Mammary epithelial cell (primary cell): ENCODE results near the gene TEX264.

Experiments used
- CTCF ChIP-seq, 2 donors: IDR thresholded peaks in 1 of 2; conservative IDR thresholded peaks in 1 of 2; 2 replicates each; pipeline ENCODE4 v1.5.1; 2011 to 2012; ENCODE audit warnings: inconsistent platforms in 2 of 2, low read length in 2 of 2, mild to moderate bottlenecking in 2 of 2, control low read depth in 1 of 2, low read depth in 1 of 2; ENCODE audit not compliant: insufficient read depth in 1 of 2; ENCODE audit errors: extremely low read depth in 1 of 2
- EZH2 ChIP-seq: IDR thresholded peaks from 2 replicates; pipeline ENCODE4 v1.6.1; 2012; ENCODE audit warnings: low read length, inconsistent platforms, borderline replicate concordance

GRCh38 chr3:51673181-51673801 is 2.2 kb downstream of the TEX264 start:
- TF ChIP-seq CTCF (conservative IDR thresholded peaks at IDR 0.05 in 1 of 2, IDR thresholded peaks at IDR 0.05 in 1 of 2; ENCODE audit: extremely low read depth in 1 of 2, insufficient read depth in 1 of 2, low read depth in 1 of 2, low read length in 2 of 2) (no peak), EZH2 (no peak)
